HEK293T (cell line): Measurements from ENCODE around the gene EIF5AL1.

ENCODE experiments used
- CTCF ChIA-PET: fragments of 350-600 bp; formaldehyde crosslinking; extraction: SDS; loops from one replicate; lab custom pipeline; 2021; ENCODE audit warnings: antibody characterized with exemption, inconsistent platforms; lab: Yijun Ruan, JAX
- POLR2A ChIA-PET: fragments of 350-600 bp; formaldehyde crosslinking; extraction: SDS; loops from one replicate; lab custom pipeline; 2020; ENCODE audit warnings: antibody characterized with exemption, inconsistent platforms; lab: Yijun Ruan, JAX
- DNase-seq: peaks from one replicate; pipeline ENCODE4 v3.0.0; 2012; ENCODE audit warnings: mixed read lengths; ENCODE audit errors: extremely low spot score
- ARNT ChIP-seq: fragments of 450-650 bp; IDR thresholded peaks from 2 replicates; pipeline ENCODE4 v1.6.1; 2017; ENCODE audit warnings: mild to moderate bottlenecking
- BHLHE40 ChIP-seq: fragments of 450-650 bp; IDR thresholded peaks from 2 replicates; pipeline ENCODE4 v1.6.1; 2016; ENCODE audit warnings: mild to moderate bottlenecking, moderate library complexity, borderline replicate concordance
- CTBP1 ChIP-seq: fragments of 450-650 bp; IDR thresholded peaks from 2 replicates; pipeline ENCODE4 v1.6.1; 2016; ENCODE audit warnings: borderline replicate concordance
- ELF4 ChIP-seq: fragments of 450-650 bp; IDR thresholded peaks from 2 replicates; pipeline ENCODE4 v1.6.1; 2017; ENCODE audit warnings: antibody characterized with exemption
- FOXA1 ChIP-seq: fragments of 450-650 bp; IDR thresholded peaks from 2 replicates; pipeline ENCODE4 v1.6.1; 2016; ENCODE audit warnings: mild to moderate bottlenecking
- FOXK2 ChIP-seq: fragments of 450-650 bp; IDR thresholded peaks from 2 replicates; pipeline ENCODE4 v1.6.1; 2016; ENCODE audit warnings: mild to moderate bottlenecking
- FOXM1 ChIP-seq: fragments of 450-650 bp; IDR thresholded peaks from 2 replicates; pipeline ENCODE4 v1.6.1; 2017; ENCODE audit warnings: mild to moderate bottlenecking, borderline replicate concordance
- HDGF ChIP-seq: fragments of 450-650 bp; IDR thresholded peaks from 2 replicates; pipeline ENCODE4 v1.6.1; 2017; ENCODE audit warnings: antibody characterized with exemption, borderline replicate concordance
- L3MBTL2 ChIP-seq: fragments of 450-650 bp; conservative IDR thresholded peaks from 2 replicates; pipeline ENCODE4 v1.6.1; 2016; ENCODE audit warnings: mild to moderate bottlenecking
- LEF1 ChIP-seq: fragments of 450-650 bp; IDR thresholded peaks from 2 replicates; pipeline ENCODE4 v1.6.1; 2017; ENCODE audit warnings: mild to moderate bottlenecking, borderline replicate concordance
- NFRKB ChIP-seq: fragments of 450-650 bp; IDR thresholded peaks from 2 replicates; pipeline ENCODE4 v1.6.1; 2016; ENCODE audit warnings: mild to moderate bottlenecking, moderate library complexity
- SP1 ChIP-seq: fragments of 450-650 bp; IDR thresholded peaks from 2 replicates; pipeline ENCODE4 v1.6.1; 2017
- SUZ12 ChIP-seq: fragments of 450-650 bp; IDR thresholded peaks from 2 replicates; pipeline ENCODE4 v1.6.1; 2016; ENCODE audit warnings: mild to moderate bottlenecking
- TARDBP ChIP-seq: fragments of 450-650 bp; IDR thresholded peaks from 2 replicates; pipeline ENCODE4 v1.6.1; 2016
- ZNF384 ChIP-seq: fragments of 450-650 bp; IDR thresholded peaks from 2 replicates; pipeline ENCODE4 v1.6.1; 2016
- TF ChIP-seq, protein P1 (sequence below): fragments of 450-650 bp; IDR thresholded peaks from 2 replicates; pipeline ENCODE4 v1.6.1; 2016

Gene EIF5AL1

DNA sequence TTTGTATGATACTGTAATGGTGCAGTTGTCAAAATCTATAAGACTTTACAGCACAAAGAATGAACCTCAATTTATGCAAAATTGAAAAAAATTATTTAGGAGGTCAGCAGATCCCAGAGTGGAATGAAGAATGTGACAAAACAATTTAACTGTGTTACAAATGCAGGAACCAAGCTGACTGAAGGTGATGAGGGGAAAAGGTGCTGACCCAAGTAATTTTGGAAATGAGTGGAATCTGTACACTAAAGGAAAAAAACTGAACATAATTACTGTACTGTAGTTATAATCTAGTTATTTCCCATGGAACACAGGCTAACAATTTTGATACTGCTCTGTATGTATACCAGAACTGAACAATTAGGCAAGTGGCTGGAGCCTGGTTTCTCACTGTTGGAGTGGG is 35.7 kb upstream of the EIF5AL1 start:
- CTCF ChIA-PET = interaction anchor here (0.7 to 3.1 kb wide), 2 partner anchors 103 to 123 kb away, joined by 3 to 14 read pairs; no protein-coding TSS in a partner anchor
- no peak for DNase-seq
- POLR2A ChIA-PET = no interaction called here
- TF ChIP-seq FOXM1 (no peak), L3MBTL2 (no peak), SUZ12 (no peak), LEF1 (no peak), CTBP1 (no peak), HDGF (no peak), NFRKB (no peak), FOXK2 (no peak), BHLHE40 (no peak)
- TF ChIP-seq, protein P1, sequence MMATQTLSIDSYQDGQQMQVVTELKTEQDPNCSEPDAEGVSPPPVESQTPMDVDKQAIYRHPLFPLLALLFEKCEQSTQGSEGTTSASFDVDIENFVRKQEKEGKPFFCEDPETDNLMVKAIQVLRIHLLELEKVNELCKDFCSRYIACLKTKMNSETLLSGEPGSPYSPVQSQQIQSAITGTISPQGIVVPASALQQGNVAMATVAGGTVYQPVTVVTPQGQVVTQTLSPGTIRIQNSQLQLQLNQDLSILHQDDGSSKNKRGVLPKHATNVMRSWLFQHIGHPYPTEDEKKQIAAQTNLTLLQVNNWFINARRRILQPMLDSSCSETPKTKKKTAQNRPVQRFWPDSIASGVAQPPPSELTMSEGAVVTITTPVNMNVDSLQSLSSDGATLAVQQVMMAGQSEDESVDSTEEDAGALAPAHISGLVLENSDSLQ = no peak

DNA sequence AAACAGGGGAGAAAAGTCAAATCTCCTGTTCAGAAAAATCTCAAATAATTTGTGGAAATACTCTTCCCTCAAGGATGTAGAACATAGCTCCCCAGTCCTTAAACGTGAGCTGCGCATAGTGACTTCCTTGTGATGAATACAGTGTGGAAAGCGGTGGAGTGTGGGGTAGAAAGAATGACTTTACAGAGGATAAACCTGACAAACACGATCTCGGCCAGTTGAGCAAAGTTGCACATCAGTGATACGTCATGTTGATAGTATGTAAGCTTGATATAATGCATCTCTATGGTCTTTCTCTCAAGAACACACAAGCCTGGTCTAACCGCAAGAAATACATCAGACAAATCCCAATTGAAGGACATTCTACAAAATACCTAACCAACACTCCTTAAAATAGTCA is 34.9 kb upstream of the EIF5AL1 start:
- ChIA-PET CTCF (interaction anchor here (0.6 to 0.9 kb wide), 3 partner anchors 10 to 104 kb away, joined by 3 to 6 read pairs (median 4); no protein-coding TSS in a partner anchor), POLR2A (no interaction called here)
- no peak for TF ChIP-seq FOXK2
- TF ChIP-seq FOXM1 = no peak
- TF ChIP-seq ZNF384 = no peak
- no peak for TF ChIP-seq TARDBP
- TF ChIP-seq ELF4 = no peak
- no peak for TF ChIP-seq SUZ12
- TF ChIP-seq NFRKB = no peak
- no peak for TF ChIP-seq HDGF
- TF ChIP-seq CTBP1 = no peak
- no peak for TF ChIP-seq L3MBTL2
- TF ChIP-seq SP1 = no peak
- TF ChIP-seq FOXA1 = no peak
- TF ChIP-seq, protein P1 = no peak
- no peak for TF ChIP-seq LEF1
- DNase-seq = no peak

DNA sequence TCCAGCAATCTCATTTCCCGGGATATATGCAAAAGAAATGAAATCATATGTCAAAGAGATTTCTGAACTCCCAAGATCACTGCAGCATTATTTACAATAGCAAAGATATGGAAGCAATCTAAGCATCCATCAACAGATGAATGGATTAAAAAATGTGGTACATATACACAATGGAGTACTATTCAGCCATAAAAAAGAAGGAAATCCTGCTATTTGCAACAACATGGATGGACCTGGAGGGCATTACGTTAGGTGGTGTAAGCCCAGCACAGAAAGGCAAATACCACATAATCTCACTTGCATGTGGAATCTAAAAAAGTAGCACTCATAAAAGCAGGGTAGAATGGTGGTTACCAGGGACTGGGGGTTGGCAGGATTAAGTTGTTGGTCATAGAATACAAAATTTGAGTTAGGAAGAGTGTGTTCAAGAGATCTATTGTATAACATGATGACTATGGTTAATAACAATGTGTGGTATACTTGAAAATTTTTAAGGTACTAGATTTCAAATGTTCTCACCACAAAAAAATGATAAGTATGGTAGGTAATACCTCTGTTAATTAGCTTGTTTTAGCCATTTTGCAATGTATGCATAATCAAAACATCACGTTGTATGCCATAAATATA is 32.9 kb upstream of the EIF5AL1 start:
- TF ChIP-seq L3MBTL2 = no peak
- no peak for TF ChIP-seq FOXM1
- no peak for TF ChIP-seq LEF1
- TF ChIP-seq ZNF384 = no peak
- no peak for TF ChIP-seq HDGF
- TF ChIP-seq FOXA1 = no peak
- TF ChIP-seq CTBP1 = no peak
- TF ChIP-seq BHLHE40 = no peak
- no peak for TF ChIP-seq FOXK2
- no peak for TF ChIP-seq TARDBP
- TF ChIP-seq, protein P1 = no peak
- no peak for TF ChIP-seq SP1
- TF ChIP-seq ELF4 = no peak
- DNase-seq = no peak
- ChIA-PET POLR2A (no interaction called here), CTCF (no interaction called here)

DNA sequence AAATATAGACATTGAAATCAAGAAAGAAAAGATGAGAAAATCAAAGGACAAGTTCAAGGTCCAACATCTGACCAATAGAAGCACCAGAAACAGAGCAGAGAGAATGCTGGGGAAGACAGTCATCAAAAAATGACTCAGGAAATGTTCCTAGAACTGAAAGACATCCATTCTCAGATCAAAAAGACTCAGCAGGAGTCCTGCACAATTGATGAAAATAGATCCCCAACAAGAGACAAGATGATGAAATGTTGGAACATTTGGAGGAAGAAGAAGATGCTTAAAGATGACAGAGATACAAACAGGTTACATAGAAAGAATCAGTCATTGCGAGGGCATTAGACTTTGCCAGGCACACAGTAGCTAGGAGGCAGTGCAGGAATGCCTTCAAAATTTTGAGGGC is 30.0 kb upstream of the EIF5AL1 start:
- TF ChIP-seq TARDBP = no peak
- no peak for TF ChIP-seq NFRKB
- TF ChIP-seq L3MBTL2 = no peak
- no peak for TF ChIP-seq SP1
- no peak for TF ChIP-seq BHLHE40
- TF ChIP-seq SUZ12 = no peak
- no peak for TF ChIP-seq ZNF384
- TF ChIP-seq, protein P1 = no peak
- TF ChIP-seq ARNT = no peak
- TF ChIP-seq FOXA1 = no peak
- no peak for TF ChIP-seq CTBP1
- TF ChIP-seq ELF4 = no peak
- TF ChIP-seq FOXK2 = no peak
- no peak for TF ChIP-seq HDGF
- no peak for TF ChIP-seq FOXM1
- no peak for TF ChIP-seq LEF1
- DNase-seq = no peak
- CTCF ChIA-PET = no interaction called here
- POLR2A ChIA-PET = no interaction called here

DNA sequence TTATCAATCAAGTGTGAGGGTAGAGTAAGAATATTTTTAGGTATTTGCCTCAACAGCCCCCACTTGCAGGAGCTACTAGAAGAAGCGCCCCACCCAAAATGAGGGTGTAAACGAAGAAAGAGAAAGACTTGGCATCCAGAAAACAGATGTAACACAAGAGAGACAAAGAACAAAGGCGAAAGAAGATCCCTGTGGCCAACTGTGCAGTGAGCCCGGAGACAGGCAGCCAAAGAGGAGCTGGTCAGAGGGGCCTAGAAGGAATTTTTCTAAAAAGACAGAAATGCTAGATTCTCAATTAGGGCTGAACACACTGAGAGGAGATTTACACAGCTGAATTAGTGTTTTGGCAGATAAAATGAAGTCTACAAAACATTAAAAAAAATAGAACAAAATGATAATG is 29.6 kb upstream of the EIF5AL1 start:
- no peak for TF ChIP-seq FOXA1
- no peak for TF ChIP-seq SUZ12
- no peak for TF ChIP-seq BHLHE40
- no peak for TF ChIP-seq TARDBP
- no peak for TF ChIP-seq CTBP1
- CTCF ChIA-PET = interaction anchor here (0.8 kb wide), 1 partner anchor 13 kb away, joined by 4 read pairs; no protein-coding TSS in a partner anchor
- POLR2A ChIA-PET = no interaction called here
- no peak for DNase-seq

DNA sequence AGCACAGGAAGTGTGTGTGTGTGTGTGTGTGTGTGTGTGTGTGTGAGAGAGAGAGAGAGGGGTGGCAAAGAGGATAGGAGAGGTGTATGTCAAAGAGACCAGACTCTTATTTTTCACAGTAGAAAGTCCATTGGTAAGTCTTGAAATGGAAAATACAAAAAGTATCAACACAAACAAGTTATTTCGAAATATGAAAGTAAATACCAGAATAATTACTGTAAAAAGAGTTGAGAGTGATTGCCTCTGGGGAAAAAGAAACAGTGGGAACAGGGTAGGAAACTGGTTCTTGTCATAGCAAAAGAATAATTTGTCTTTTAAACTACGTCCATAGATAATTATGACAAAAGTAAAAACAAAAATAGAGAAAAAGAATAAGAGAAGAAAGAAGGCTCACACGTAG is 29.0 kb upstream of the EIF5AL1 start:
- DNase-seq = no peak
- no peak for TF ChIP-seq ZNF384
- TF ChIP-seq FOXM1 = no peak
- no peak for TF ChIP-seq FOXA1

More for the DNA sequence above, 29.0 kb upstream of the EIF5AL1 start:
- CTCF ChIA-PET = interaction anchor here (0.8 kb wide), 1 partner anchor 14 kb away, joined by 4 read pairs; no protein-coding TSS in a partner anchor
- POLR2A ChIA-PET = no interaction called here
